GM12878 (cell line): ENCODE data around the gene TNNT1. TPM values are rescaled to one million over a fixed set of nuclear protein-coding genes. Genes with fewer than 3 reads are reported as not detected.

Experiments
- ATAC-seq: fragments of 200-7000 bp; cut with Tn5 transposase; 3 replicates; pipeline ENCODE4 v1.9.1; 2020; ENCODE audit warnings: mild to moderate bottlenecking, moderate library complexity
- BruUV-seq: library from RNA; stranded (reverse); fragments of 400-500 nt; replicated peaks from 2 replicates; lab custom pipeline; 2021; lab: Mats Ljungman, UMichigan
- CTCF ChIA-PET: fragments of 300-600 bp; sonication (Branson Sonifier 250); formaldehyde crosslinking; extraction: SDS; loops from one replicate; lab custom pipeline; 2021; ENCODE audit warnings: inconsistent platforms; lab: Yijun Ruan, JAX
- POLR2A ChIA-PET: fragments of 350-600 bp; formaldehyde crosslinking; extraction: SDS; loops from one replicate; lab custom pipeline; 2021; ENCODE audit warnings: inconsistent platforms; lab: Charles Lee
- RAD21 ChIA-PET: fragments of 300-600 bp; sonication (Branson Sonifier 250); formaldehyde crosslinking; loops from one replicate; lab custom pipeline; 2023; ENCODE audit warnings: antibody characterized with exemption; ENCODE audit not compliant: unreplicated experiment; lab: Charles Lee
- SMC1A ChIA-PET: fragments of 300-600 bp; sonication (Branson Sonifier 250); formaldehyde crosslinking; loops from one replicate; lab custom pipeline; 2023; ENCODE audit not compliant: unreplicated experiment, uncharacterized antibody; lab: Charles Lee
- DNase-seq: peaks from one replicate; pipeline ENCODE4 v3.0.0-alpha.2; 2011; ENCODE audit warnings: low read depth, low spot score
- FAIRE-seq: peaks from 3 replicates; lab custom pipeline; 2011; peaks lifted over from hg19 to GRCh38; lab: Jason Lieb, UNC
- H2AFZ ChIP-seq: 2 replicates; pipeline ENCODE4 v1.6.0; 2011; ENCODE audit warnings: low read depth, low read length, control low read depth; ENCODE audit not compliant: control insufficient read depth
- H3K27ac ChIP-seq: 2 replicates; pipeline ENCODE4 v1.5.1; 2011; ENCODE audit warnings: control low read depth; ENCODE audit not compliant: control insufficient read depth, insufficient read depth
- H3K27me3 ChIP-seq, 2 experiments: replicated peaks in 1 of 2; 2 replicates each; pipeline versions ENCODE4 v1.6.0 to v1.6.1; 2011; ENCODE audit warnings: low read length in 1 of 2; ENCODE audit not compliant: control insufficient read depth in 2 of 2, insufficient read depth in 2 of 2
- H3K36me3 ChIP-seq, 2 experiments: 2 replicates each; pipeline ENCODE4 v1.5.1; 2011; ENCODE audit warnings: low read length in 1 of 2; ENCODE audit not compliant: control insufficient read depth in 2 of 2, insufficient read depth in 2 of 2
- H3K4me1 ChIP-seq: 2 replicates; pipeline ENCODE4 v1.6.1; 2011; ENCODE audit warnings: mild to moderate bottlenecking, low read length, moderate library complexity, mixed read lengths; ENCODE audit not compliant: control insufficient read depth, insufficient read depth
- H3K4me2 ChIP-seq: 2 replicates; pipeline ENCODE4 v1.6.0; 2011; ENCODE audit warnings: control low read depth; ENCODE audit not compliant: control insufficient read depth, insufficient read depth
- H3K4me3 ChIP-seq: fragments of 200-600 bp; sonication (generic); 2 replicates; pipeline ENCODE4 v1.5.1; 2016
- H3K79me2 ChIP-seq: 2 replicates; pipeline ENCODE4 v1.6.0; 2011; ENCODE audit warnings: low read length; ENCODE audit not compliant: control insufficient read depth, insufficient read depth
- H3K9ac ChIP-seq: 2 replicates; pipeline ENCODE4 v1.8.0; 2011; ENCODE audit warnings: low read length, control low read depth, mixed read lengths; ENCODE audit not compliant: control insufficient read depth, insufficient read depth
- H3K9me3 ChIP-seq: replicated peaks from 3 replicates; pipeline ENCODE4 v1.5.1; 2011; ENCODE audit warnings: mild to moderate bottlenecking, low read length; ENCODE audit not compliant: control insufficient read depth, insufficient read depth
- H4K20me1 ChIP-seq: 2 replicates; pipeline ENCODE4 v1.6.0; 2011; ENCODE audit not compliant: control insufficient read depth, insufficient read depth
- FOS ChIP-seq: IDR thresholded peaks from 3 replicates; pipeline ENCODE4 v1.6.1; 2011; ENCODE audit warnings: borderline replicate concordance; ENCODE audit not compliant: insufficient read length; ENCODE audit errors: extremely low read depth
- IKZF1 ChIP-seq: fragments of 450-650 bp; conservative IDR thresholded peaks from 2 replicates; pipeline ENCODE4 v1.6.1; 2017; ENCODE audit warnings: antibody characterized with exemption, mild to moderate bottlenecking
- IKZF2 ChIP-seq, 2 experiments: fragments of 450-650 bp; IDR thresholded peaks; 2 replicates each; pipeline ENCODE4 v1.6.1; 2017; ENCODE audit warnings: mild to moderate bottlenecking in 2 of 2, moderate library complexity in 2 of 2
- JUNB ChIP-seq: IDR thresholded peaks from 2 replicates; pipeline ENCODE4 v1.6.1; 2016; ENCODE audit warnings: antibody characterized with exemption, mild to moderate bottlenecking
- NR2C1 ChIP-seq: fragments of 450-650 bp; IDR thresholded peaks from 2 replicates; pipeline ENCODE4 v1.6.1; 2017; ENCODE audit warnings: antibody characterized with exemption, mild to moderate bottlenecking, moderate library complexity
- SREBF1 ChIP-seq: IDR thresholded peaks from 2 replicates; pipeline ENCODE4 v1.6.1; 2012; ENCODE audit warnings: mild to moderate bottlenecking, low read length
- TAF1 ChIP-seq: IDR thresholded peaks from 2 replicates; pipeline ENCODE4 v1.6.1; 2011; ENCODE audit warnings: mild to moderate bottlenecking, low read depth, low read length, borderline replicate concordance
- WGBS: methylation state at CpG from one replicate; pipeline ENCODE4 v1.1.6; 2016; ENCODE audit warnings: low lambda C conversion rate; ENCODE audit not compliant: insufficient replicate concordance, insufficient coverage; ENCODE audit errors: missing lambda C conversion rate; 5-methylcytosine and 5-hydroxymethylcytosine counted together
- in situ Hi-C: fragments of 300-500 bp; cut with MboI; formaldehyde crosslinking; loops from 9 replicates; pipeline ENCODE4 v1.14.3; 2018; ENCODE audit warnings: mixed read lengths
- intact Hi-C: fragments of 100-400 bp; cut with micrococcal nuclease; formaldehyde crosslinking; loops from one replicate; pipeline ENCODE4 v1.14.2; 2022; ENCODE audit not compliant: unreplicated experiment
- polyA plus RNA-seq, 11 experiments: library from polyadenylated mRNA; depleted of rRNA in 4 of 11; unstranded in 6 of 11; stranded (reverse) in 5 of 11; fragments of >200 nt; fragmentation: Nextera tagmentation in 4 of 11; fragmentation: Illumina TruSeq in 1 of 11; extraction: Ambion mirVana in 4 of 11; extraction: Trizol in 1 of 11; gene quantifications; 1 replicate in 1 of 11; 2 replicates in 10 of 11; pipeline versions ENCODE4 v1.2.1 to v1.2.3, GENCODE V29; 2011 to 2016; ENCODE audit warnings: inconsistent platforms in 2 of 11, missing spikeins in 2 of 11, low read depth in 1 of 11
- total RNA-seq, 4 experiments: library from RNA; depleted of rRNA in 3 of 4; stranded (reverse); fragments of >200 nt in 3 of 4; fragmentation: Illumina TruSeq in 1 of 4; extraction: Trizol in 1 of 4; gene quantifications; 2 replicates each; pipeline versions ENCODE4 v1.2.1 to v1.2.3, GENCODE V29; 2013 to 2021
- TF ChIP-seq, protein P1 (sequence below): fragments of 450-650 bp; conservative IDR thresholded peaks from 2 replicates; pipeline ENCODE4 v1.6.1; 2017; ENCODE audit warnings: mild to moderate bottlenecking, moderate library complexity

Gene TNNT1
- total and polyA plus RNA-seq, 10 of the 15 experiments (the other 5 are each of a cell fraction or from before 2014, with no cell fraction given), result 0.26 to 0.62 (median 0.37) TPM; not detected in 7

DNA sequence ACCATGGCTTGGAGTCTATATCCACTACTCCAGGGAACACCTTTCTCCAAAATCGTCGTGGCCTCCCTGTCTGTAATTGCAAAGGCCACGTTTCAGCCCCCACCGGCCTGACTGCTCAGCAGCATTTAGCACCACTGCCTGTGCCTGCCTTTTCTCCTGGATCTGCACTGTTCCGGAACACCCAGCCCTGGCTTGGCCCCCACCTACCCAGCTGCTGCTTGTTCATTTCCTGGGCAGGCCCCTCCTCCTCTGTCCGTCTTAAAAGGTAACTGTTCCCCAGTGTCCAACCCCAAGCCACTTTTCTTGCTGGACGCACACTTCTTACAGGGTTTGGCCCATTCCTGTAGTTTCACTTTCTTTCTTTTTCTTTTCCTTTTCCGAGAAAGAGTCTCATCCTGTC, 39.6 kb upstream of the TNNT1 start:
- no peak overlapping the region for H3K9ac ChIP-seq
- H3K36me3 ChIP-seq, result no peaks in the 10 kb centered on the region
- SMC1A ChIA-PET, result no interaction called here
- DNase-seq (no peak), FAIRE-seq (no peak), ATAC-seq (no peak)
- BruUV-seq, result no TSS peak
- H3K79me2 ChIP-seq, result no peaks in the 10 kb centered on the region
- H3K4me1 ChIP-seq, result no peaks in the 10 kb centered on the region
- H2AFZ ChIP-seq, result no peak overlapping the region
- H3K27ac ChIP-seq, result no peak overlapping the region
- POLR2A ChIA-PET, result no interaction called here
- CTCF ChIA-PET, result no interaction called here
- no peaks in the 10 kb centered on the region for H3K27me3 ChIP-seq
- TF ChIP-seq IKZF1 (no peak), SREBF1 (no peak), TAF1 (no peak), NR2C1 (no peak), JUNB (no peak), FOS (no peak), IKZF2 (IDR thresholded peaks at IDR 0.05) (no peak)
- TF ChIP-seq, protein P1, sequence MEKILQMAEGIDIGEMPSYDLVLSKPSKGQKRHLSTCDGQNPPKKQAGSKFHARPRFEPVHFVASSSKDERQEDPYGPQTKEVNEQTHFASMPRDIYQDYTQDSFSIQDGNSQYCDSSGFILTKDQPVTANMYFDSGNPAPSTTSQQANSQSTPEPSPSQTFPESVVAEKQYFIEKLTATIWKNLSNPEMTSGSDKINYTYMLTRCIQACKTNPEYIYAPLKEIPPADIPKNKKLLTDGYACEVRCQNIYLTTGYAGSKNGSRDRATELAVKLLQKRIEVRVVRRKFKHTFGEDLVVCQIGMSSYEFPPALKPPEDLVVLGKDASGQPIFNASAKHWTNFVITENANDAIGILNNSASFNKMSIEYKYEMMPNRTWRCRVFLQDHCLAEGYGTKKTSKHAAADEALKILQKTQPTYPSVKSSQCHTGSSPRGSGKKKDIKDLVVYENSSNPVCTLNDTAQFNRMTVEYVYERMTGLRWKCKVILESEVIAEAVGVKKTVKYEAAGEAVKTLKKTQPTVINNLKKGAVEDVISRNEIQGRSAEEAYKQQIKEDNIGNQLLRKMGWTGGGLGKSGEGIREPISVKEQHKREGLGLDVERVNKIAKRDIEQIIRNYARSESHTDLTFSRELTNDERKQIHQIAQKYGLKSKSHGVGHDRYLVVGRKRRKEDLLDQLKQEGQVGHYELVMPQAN, result no peak
- WGBS, result 10% methylated on average over 8 of the region's 8 CpGs
- no peaks in the 10 kb centered on the region for H4K20me1 ChIP-seq
- H3K9me3 ChIP-seq, result no peaks in the 10 kb centered on the region
- no peak overlapping the region for H3K4me3 ChIP-seq
- RAD21 ChIA-PET, result no interaction called here
- intact Hi-C loops, result no loop called here
- in situ Hi-C loops, result no loop called here
- H3K4me2 ChIP-seq, result no peak overlapping the region
